Epithelial cell of esophagus (primary cell): Measurements from ENCODE around the gene ASB13.
A peak's percentile ranks its signal among the peaks of the same experiment; 100 is the strongest.

Experiments used
- DNase-seq: peaks from one replicate; pipeline ENCODE4 v3.0.0; 2010; ENCODE audit warnings: low read depth
- H3K4me3 ChIP-seq: 2 replicates; pipeline ENCODE4 v1.5.1; 2011; ENCODE audit warnings: mild to moderate bottlenecking, low read length, control low read depth
- CTCF ChIP-seq: IDR thresholded peaks from 2 replicates; pipeline ENCODE4 v1.5.1; 2011; ENCODE audit warnings: low read depth, mild to moderate bottlenecking, low read length, control low read depth, inconsistent platforms; ENCODE audit not compliant: insufficient read depth; ENCODE audit errors: missing control alignments

The ASB13 gene

GRCh38 chr10:5611899-5612680 is 54.3 kb downstream of the ASB13 start:
- TF ChIP-seq CTCF, result no peak
- peak; percentile 60 for DNase-seq
- no peak overlapping the region for H3K4me3 ChIP-seq

- DNase-seq, result peak; percentile 94
- TF ChIP-seq CTCF, result no peak
- H3K4me3 ChIP-seq, result peak overlapping the region; percentile 32
Observed at GRCh38 chr10:5609952-5610616, 56.3 kb downstream of the ASB13 start.

- no peak overlapping the region for H3K4me3 ChIP-seq
- DNase-seq, result no peak
- no peak for TF ChIP-seq CTCF
Observed at GRCh38 chr10:5608608-5609220, 57.7 kb downstream of the ASB13 start.

- DNase-seq, result no peak
- H3K4me3 ChIP-seq, result no peak overlapping the region
- TF ChIP-seq CTCF, result no peak
Observed at GRCh38 chr10:5607594-5607993, 58.8 kb downstream of the ASB13 start.

GRCh38 chr10:5606864-5607263 is 59.5 kb downstream of the ASB13 start:
- no peak overlapping the region for H3K4me3 ChIP-seq
- no peak for TF ChIP-seq CTCF
- DNase-seq, result no peak

GRCh38 chr10:5606321-5606720 is 60.1 kb downstream of the ASB13 start:
- no peak overlapping the region for H3K4me3 ChIP-seq
- no peak for DNase-seq
- TF ChIP-seq CTCF, result no peak
